Activated T-cell treated with anti-CD3 and anti-CD28 coated beads, Interleukin-2, amount 50 U/mL, for 24 hours (primary cell): ENCODE measurements around the gene PPP1R13L.
"Not testable (repeated sequence)": the region's sequence is repeated elsewhere in the genome, so short reads cannot be mapped to it uniquely, and the experiment has no call there.

ENCODE experiments used
- DNase-seq: peaks from one replicate; pipeline ENCODE4 v3.0.0-alpha.2; 2020
- H3K27ac Mint-ChIP-seq: 2 replicates; pipeline ENCODE4 v1.8.0; 2020; ENCODE audit warnings: mild to moderate bottlenecking, mixed read lengths
- H3K27me3 Mint-ChIP-seq: 2 replicates; pipeline ENCODE4 v1.8.0; 2020; ENCODE audit warnings: mixed read lengths
- H3K36me3 Mint-ChIP-seq: 2 replicates; pipeline ENCODE4 v1.8.0; 2020; ENCODE audit warnings: low read depth, mixed read lengths
- H3K4me1 Mint-ChIP-seq: 2 replicates; pipeline ENCODE4 v1.8.0; 2020; ENCODE audit warnings: low read depth, mixed read lengths
- H3K4me3 Mint-ChIP-seq: 2 replicates; pipeline ENCODE4 v1.8.0; 2020; ENCODE audit warnings: mild to moderate bottlenecking, moderate library complexity, mixed read lengths
- H3K9me3 Mint-ChIP-seq: 2 replicates; pipeline ENCODE4 v1.8.0; 2020; ENCODE audit warnings: mixed read lengths

The PPP1R13L gene

DNA sequence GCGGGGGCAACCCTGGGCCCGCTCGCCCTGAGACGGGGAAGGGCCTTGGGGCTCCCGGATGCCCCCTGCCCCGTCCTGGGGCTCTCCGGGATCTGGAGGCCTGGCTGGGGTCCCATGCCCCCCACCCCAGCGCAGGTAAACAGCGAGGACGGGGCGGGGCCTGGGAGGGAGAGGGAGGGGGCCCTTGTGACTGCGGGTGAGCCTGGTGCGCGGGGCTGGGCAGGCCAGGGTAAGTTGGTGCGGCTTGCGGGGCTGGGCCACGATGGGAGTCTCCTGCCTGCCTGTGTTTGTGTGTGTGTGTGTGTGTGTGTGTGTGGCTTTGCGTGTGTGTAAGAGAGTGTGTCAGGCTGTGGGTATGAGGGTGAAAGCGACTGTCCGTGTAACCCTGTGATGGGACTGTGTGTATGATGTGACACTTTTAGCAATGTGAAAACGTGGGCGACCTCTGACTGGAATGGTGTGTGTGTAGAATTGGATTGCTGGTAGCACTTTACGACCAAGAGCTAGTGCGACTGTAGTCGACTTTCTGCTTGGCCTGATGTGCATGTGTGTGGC lies 63.9 kb downstream of the PPP1R13L start:
- no peak for DNase-seq
- H3K27ac Mint-ChIP-seq, result no peak overlapping the region
- H3K9me3 Mint-ChIP-seq, result no peaks in the 10 kb centered on the region
- H3K36me3 Mint-ChIP-seq, result no peaks in the 10 kb centered on the region
- peaks cover 4% of the 10 kb centered on the region for H3K4me1 Mint-ChIP-seq
- peaks cover 45% of the 10 kb centered on the region for H3K27me3 Mint-ChIP-seq
- H3K4me3 Mint-ChIP-seq, result no peak overlapping the region

DNA sequence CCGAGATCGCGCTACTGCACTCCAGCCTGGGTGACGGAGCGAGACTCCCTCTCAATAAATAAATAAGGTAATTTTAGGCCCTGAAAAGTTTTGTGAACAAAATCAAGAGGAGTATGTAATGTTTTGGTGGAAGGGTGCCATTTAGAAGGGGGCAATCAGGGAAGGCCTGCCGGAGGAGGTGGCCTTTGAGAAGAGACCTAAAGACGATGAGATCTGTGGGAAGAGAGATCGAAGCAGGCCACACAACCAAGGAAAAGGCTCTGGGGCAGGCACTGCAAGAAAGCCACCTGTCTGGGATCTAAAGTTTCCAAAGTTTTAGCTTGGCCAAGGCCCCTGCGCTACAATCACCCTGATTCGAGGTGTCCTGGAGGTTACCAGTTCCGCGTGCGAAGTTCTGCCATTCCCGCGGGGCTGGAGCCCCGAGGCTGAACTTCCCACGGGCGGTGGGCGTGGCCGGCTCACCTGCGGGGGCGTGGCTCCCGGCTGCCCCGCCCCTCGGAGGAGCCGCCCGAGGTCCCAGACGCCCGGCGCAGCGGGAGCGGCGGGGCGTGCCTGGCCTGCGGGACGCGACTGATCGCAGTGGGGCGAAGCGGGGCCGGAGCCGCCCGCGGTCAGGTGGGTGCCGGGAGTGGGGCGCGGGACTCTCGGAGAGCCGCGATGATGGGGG lies 64.5 kb downstream of the PPP1R13L start, which contains the start of gene KLC3:
TSS of gene KLC3 (plus strand) at position 519 of the 667 bp plus-strand sequence. CDS start 4,792 bp downstream, outside the sequence.
- peak within 1 kb of the TSS; percentile 46 for H3K4me3 Mint-ChIP-seq
- DNase-seq, result peak; percentile 66
- H3K36me3 Mint-ChIP-seq, result no peaks in the 10 kb centered on the region
- no peaks in the 10 kb centered on the region for H3K9me3 Mint-ChIP-seq
- H3K27ac Mint-ChIP-seq, result no peak within 1 kb of the TSS
- peaks cover 4% of the 10 kb centered on the region for H3K4me1 Mint-ChIP-seq
- H3K27me3 Mint-ChIP-seq, result peaks cover 40% of the 10 kb centered on the region

DNA sequence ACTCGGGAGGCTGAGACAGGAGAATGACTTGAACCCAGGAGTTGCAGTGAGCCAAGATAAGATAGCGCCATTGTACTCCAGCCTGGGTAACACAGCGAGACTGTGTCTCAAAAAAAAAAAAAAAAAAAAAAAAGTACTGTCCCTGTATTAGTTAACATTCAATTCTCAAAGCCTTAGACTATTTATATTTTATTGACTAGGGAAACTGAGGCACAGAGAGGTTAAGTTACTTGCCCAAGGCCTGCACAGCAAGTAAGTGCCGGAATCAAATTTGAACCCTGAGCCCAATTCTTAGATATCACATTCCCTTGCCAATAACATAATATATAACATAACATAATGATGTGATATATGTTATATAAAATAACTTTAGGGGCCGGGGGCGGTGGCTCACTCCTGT lies 65.2 kb downstream of the PPP1R13L start:
- Mint-ChIP-seq H3K9me3 (no peaks in the 10 kb centered on the region), H3K4me1 (peaks cover 4% of the 10 kb centered on the region), H3K36me3 (no peaks in the 10 kb centered on the region), H3K27ac (no peak overlapping the region), H3K27me3 (peaks cover 35% of the 10 kb centered on the region), H3K4me3 (no peak overlapping the region)
- no peak for DNase-seq

DNA sequence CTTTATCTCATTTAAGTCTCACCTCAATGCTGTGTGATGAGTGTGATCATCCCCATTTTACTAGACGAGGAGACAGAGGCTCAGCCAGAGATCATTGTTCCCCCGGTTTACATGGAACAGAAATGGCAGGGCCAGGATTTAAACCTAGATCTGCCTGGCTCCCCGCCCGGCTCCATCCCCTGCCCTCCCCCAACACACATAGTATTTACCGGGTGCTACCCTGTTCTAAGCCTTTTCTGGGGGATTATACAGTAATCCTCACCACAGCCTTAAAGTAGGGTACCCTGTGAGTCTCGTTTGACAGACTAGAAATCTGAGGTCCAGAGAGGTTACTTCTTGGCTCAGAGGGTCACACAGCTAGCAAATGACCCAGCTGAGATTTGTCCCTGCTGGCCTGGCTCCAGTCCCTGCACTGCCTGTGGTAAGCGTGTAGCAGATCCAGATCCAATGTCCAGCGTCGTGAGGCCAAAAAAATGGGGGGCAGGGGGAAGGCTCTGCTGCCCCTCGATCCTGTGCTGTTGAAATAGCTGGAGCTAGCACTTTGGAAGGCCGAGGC lies 68.1 kb downstream of the PPP1R13L start:
- no peaks in the 10 kb centered on the region for H3K36me3 Mint-ChIP-seq
- H3K4me1 Mint-ChIP-seq, result peaks cover 4% of the 10 kb centered on the region
- H3K27me3 Mint-ChIP-seq, result peaks cover 25% of the 10 kb centered on the region
- no peak for DNase-seq
- no peaks in the 10 kb centered on the region for H3K9me3 Mint-ChIP-seq
- no peak overlapping the region for H3K27ac Mint-ChIP-seq
- no peak overlapping the region for H3K4me3 Mint-ChIP-seq

DNA sequence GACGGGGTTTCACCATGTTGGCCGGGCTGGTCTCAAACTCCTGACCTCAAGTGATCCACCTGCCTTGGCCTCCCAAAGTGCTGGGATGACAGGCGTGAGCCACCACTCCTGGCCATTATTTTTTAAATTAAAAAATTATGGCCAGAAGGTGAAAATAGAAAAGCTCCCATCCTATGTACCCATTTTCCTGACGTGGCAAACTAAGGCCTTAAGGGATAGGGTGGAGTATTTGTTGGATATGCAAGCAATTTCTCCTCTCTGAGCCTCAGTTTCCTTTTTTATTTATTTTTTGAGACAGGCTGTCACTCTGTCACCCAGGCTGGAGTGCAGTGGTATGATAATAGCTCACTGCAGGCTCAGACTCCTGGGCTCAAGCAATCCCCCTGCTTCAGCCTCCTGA lies 70.0 kb downstream of the PPP1R13L start:
- H3K27ac Mint-ChIP-seq, H3K36me3 Mint-ChIP-seq, H3K4me3 Mint-ChIP-seq: not testable (repeated sequence)

DNA sequence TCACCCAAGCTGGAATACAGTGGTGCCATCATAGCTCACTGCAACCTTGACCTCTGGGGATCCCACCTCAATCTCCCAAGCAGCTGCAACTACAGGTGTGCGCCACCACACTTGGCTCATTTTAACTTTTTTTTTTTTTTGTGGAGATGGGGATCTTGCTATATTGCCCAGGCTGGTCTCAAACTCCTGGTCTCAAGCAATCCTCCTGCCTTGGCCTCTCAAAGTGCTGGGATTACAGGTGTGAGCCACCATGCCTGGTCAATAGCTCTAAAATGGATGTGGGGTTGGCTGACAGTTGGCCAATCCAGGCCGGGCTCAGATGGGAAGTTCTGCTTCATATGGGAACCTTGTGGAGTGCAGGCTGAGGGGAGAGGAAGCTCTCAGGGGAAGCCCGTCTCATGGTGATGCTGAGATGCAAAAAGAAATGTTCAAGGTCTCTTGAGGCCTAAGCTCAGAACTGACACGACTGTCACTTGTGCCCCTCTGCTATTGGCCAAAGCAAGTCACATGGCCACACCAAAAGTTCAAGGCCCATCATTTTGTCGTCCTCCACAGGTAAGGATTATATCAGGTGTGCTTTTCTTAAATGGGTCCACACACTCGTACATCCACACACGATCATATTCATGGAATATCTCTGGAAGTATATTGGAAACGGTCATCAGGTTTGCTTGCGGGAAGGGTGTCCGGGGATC lies 71.1 kb downstream of the PPP1R13L start:
- no peak for DNase-seq
- H3K27me3 Mint-ChIP-seq, result peaks cover 15% of the 10 kb centered on the region
- no peaks in the 10 kb centered on the region for H3K4me1 Mint-ChIP-seq
- H3K4me3 Mint-ChIP-seq, result no peak overlapping the region
- no peaks in the 10 kb centered on the region for H3K9me3 Mint-ChIP-seq
- no peak overlapping the region for H3K27ac Mint-ChIP-seq
- H3K36me3 Mint-ChIP-seq, result no peaks in the 10 kb centered on the region

More for the DNA sequence above, 70.0 kb downstream of the PPP1R13L start:
- not testable (repeated sequence) for H3K4me1 Mint-ChIP-seq, DNase-seq, H3K9me3 Mint-ChIP-seq
- peaks cover 20% of the 10 kb centered on the region for H3K27me3 Mint-ChIP-seq

DNA sequence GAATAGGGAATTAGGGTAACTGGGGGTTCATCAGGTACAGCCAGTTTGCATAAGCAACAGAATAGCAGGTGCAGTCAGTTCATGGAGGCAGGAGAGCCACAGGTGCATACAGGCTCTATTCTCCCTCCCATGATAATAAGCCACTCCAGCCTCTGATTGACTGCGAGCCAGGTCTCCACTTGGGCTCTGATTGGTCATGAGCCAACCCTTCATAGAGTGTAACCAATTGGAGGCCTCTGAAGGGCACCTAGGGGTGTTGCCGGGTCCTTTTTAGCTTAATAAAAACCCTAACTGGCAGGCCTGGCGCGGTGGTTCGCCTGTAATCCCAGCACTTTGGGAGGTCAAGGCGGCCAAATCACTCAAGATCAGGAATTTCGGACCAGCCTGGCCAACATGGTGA lies 73.5 kb downstream of the PPP1R13L start:
- Mint-ChIP-seq H3K27me3 (peaks cover 5% of the 10 kb centered on the region), H3K4me1 (no peaks in the 10 kb centered on the region), H3K4me3 (no peak overlapping the region), H3K27ac (no peak overlapping the region), H3K36me3 (no peaks in the 10 kb centered on the region), H3K9me3 (no peaks in the 10 kb centered on the region)
- no peak for DNase-seq
